ENCODE measurements around the gene FAM50A. TPM values are rescaled to one million over a fixed set of nuclear protein-coding genes. Genes with fewer than 3 reads are reported as not detected.

The FAM50A gene
- polyA plus RNA-seq, 1 donor from 2014 or later: 68.3 TPM

DNA sequence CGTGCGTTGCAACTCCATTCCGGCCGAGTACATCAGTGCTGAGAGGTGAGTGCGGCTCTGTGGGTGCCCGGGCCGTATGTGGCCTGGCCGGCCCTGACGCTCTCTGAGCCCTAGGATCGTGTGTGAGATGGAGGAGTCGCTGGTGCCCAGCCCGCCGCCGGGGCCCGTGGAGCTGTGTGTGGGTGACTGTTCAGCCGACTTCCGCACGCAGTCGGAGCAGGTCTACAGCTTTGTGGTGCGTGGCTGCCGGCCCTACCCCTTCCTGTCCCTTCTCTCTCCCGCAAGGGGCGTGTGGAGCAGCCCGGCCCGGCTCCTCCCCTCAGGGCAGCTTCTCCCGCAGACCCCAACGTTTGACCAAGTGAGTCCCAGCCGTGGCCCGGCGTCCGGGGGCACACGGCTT lies 22.1 kb downstream of the FAM50A start:
- TF ChIP-seq POLR2AphosphoS5 (IDR thresholded peaks at IDR 0.05): no peak
- no peak for TF ChIP-seq SMC3 (conservative IDR thresholded peaks at IDR 0.05; ENCODE audit: poor library complexity)
- TF ChIP-seq EP300 (conservative IDR thresholded peaks at IDR 0.05; ENCODE audit: poor library complexity, severe bottlenecking): no peak
- no peak for TF ChIP-seq TAF1 (IDR thresholded peaks at IDR 0.05; ENCODE audit: low read depth)
- TF ChIP-seq EZH2 (IDR thresholded peaks at IDR 0.05; ENCODE audit: borderline replicate concordance, insufficient read depth, low read length, poor library complexity, severe bottlenecking): no peak
- no peak for TF ChIP-seq RAD21 (conservative IDR thresholded peaks at IDR 0.05)
- TF ChIP-seq CTCF (IDR thresholded peaks at IDR 0.05; ENCODE audit: poor library complexity, severe bottlenecking): no peak
- no peak for TF ChIP-seq MXI1 (conservative IDR thresholded peaks at IDR 0.05; ENCODE audit: poor library complexity, severe bottlenecking)
- no peak for TF ChIP-seq REST (IDR thresholded peaks at IDR 0.05; ENCODE audit: borderline replicate concordance)
- no peaks in the 10 kb centered on the region for H3K79me2 ChIP-seq (replicated peaks; ENCODE audit: insufficient read depth, low read length)
- no peak overlapping the region for H3K9ac ChIP-seq (ENCODE audit: low read length)
- no peaks in the 10 kb centered on the region for H3K36me3 ChIP-seq (ENCODE audit: insufficient read depth, low read length)
- H3K4me3 ChIP-seq (ENCODE audit: low read length): no peak overlapping the region
- no peak overlapping the region for H3K27ac ChIP-seq (ENCODE audit: low read length)
- no peaks in the 10 kb centered on the region for H3K9me2 ChIP-seq (ENCODE audit: insufficient read depth, low read length)
- no peaks in the 10 kb centered on the region for H4K20me1 ChIP-seq (ENCODE audit: insufficient read depth)
- no peak overlapping the region for H2AFZ ChIP-seq (ENCODE audit: low read depth, low read length)
- no peaks in the 10 kb centered on the region for H3K27me3 ChIP-seq (ENCODE audit: insufficient read depth, low read depth, low read length)
- H3K9me3 ChIP-seq (ENCODE audit: low read length): no peaks in the 10 kb centered on the region
- no peak overlapping the region for H3K4me2 ChIP-seq (ENCODE audit: low read length)
- no peaks in the 10 kb centered on the region for H3F3A ChIP-seq (ENCODE audit: insufficient read depth, low read length, poor library complexity, severe bottlenecking)

GRCh38 chrX:154466907-154467306 lies 23.0 kb downstream of the FAM50A start:
- Histone ChIP-seq H3K79me2 (replicated peaks; ENCODE audit: insufficient read depth, low read length) (no peaks in the 10 kb centered on the region), H3K9me3 (ENCODE audit: low read length) (no peaks in the 10 kb centered on the region), H3K4me2 (ENCODE audit: low read length) (no peak overlapping the region), H3K9ac (ENCODE audit: low read length) (no peak overlapping the region), H3F3A (ENCODE audit: insufficient read depth, low read length, poor library complexity, severe bottlenecking) (no peaks in the 10 kb centered on the region), H3K27ac (ENCODE audit: low read length) (no peak overlapping the region), H4K20me1 (ENCODE audit: insufficient read depth) (no peaks in the 10 kb centered on the region), H2AFZ (ENCODE audit: low read depth, low read length) (no peak overlapping the region), H3K4me3 (ENCODE audit: low read length) (no peak overlapping the region), H3K9me2 (ENCODE audit: insufficient read depth, low read length) (no peaks in the 10 kb centered on the region), H3K36me3 (ENCODE audit: insufficient read depth, low read length) (no peaks in the 10 kb centered on the region), H3K27me3 (ENCODE audit: insufficient read depth, low read depth, low read length) (no peaks in the 10 kb centered on the region)
- TF ChIP-seq REST (IDR thresholded peaks at IDR 0.05; ENCODE audit: borderline replicate concordance) (no peak), RAD21 (conservative IDR thresholded peaks at IDR 0.05) (no peak), EP300 (conservative IDR thresholded peaks at IDR 0.05; ENCODE audit: poor library complexity, severe bottlenecking) (no peak), CTCF (IDR thresholded peaks at IDR 0.05; ENCODE audit: poor library complexity, severe bottlenecking) (no peak), TAF1 (IDR thresholded peaks at IDR 0.05; ENCODE audit: low read depth) (no peak), POLR2AphosphoS5 (IDR thresholded peaks at IDR 0.05) (no peak), MXI1 (conservative IDR thresholded peaks at IDR 0.05; ENCODE audit: poor library complexity, severe bottlenecking) (no peak), SMC3 (conservative IDR thresholded peaks at IDR 0.05; ENCODE audit: poor library complexity) (no peak), EZH2 (IDR thresholded peaks at IDR 0.05; ENCODE audit: borderline replicate concordance, insufficient read depth, low read length, poor library complexity, severe bottlenecking) (no peak)
